Transverse colon (tissue), 3 donors: Measurements from ENCODE around the gene SLC1A7.

Source experiments
- POLR2A ChIP-seq: fragments of 450-650 bp; IDR thresholded peaks from one replicate; pipeline ENCODE4 v1.6.1; 2016; ENCODE audit warnings: antibody characterized with exemption, mild to moderate bottlenecking, moderate library complexity
- TF ChIP-seq, protein P1 (sequence below), 5 experiments: fragments of 200-600 bp in 3 of 5; fragments of 450-650 bp in 2 of 5; sonication (generic) in 3 of 5; IDR thresholded peaks; 1 replicate in 2 of 5; 2 replicates in 3 of 5; pipeline ENCODE4 v1.5.1; 2016 to 2017; ENCODE audit warnings: antibody characterized with exemption in 5 of 5, inconsistent platforms in 3 of 5, mild to moderate bottlenecking in 2 of 5, moderate library complexity in 1 of 5

DNA sequence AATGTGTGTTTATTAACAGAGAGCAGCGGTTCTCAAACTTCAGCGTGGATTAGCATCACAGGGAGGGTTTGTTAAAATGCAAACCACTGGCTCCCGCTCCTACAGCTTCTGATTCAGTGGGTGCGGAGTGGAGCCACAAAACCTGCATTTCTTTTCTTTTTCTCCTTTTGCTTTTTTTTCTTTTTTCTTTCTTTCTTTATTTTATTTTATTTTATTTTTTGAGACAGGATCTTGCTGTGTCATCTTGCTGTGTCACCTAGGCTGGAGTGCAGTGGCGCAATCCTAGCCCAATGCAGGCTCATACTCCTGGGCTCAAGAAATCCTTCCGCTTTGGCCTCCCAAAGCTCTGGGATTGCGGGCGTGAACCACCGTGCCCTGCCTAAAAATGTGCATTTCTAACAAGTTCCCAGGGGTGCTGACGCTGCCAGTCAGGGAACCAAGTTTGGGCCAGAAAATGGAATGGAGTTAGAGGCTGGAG is 20.9 kb upstream of the SLC1A7 start:
- TF ChIP-seq, protein P1, sequence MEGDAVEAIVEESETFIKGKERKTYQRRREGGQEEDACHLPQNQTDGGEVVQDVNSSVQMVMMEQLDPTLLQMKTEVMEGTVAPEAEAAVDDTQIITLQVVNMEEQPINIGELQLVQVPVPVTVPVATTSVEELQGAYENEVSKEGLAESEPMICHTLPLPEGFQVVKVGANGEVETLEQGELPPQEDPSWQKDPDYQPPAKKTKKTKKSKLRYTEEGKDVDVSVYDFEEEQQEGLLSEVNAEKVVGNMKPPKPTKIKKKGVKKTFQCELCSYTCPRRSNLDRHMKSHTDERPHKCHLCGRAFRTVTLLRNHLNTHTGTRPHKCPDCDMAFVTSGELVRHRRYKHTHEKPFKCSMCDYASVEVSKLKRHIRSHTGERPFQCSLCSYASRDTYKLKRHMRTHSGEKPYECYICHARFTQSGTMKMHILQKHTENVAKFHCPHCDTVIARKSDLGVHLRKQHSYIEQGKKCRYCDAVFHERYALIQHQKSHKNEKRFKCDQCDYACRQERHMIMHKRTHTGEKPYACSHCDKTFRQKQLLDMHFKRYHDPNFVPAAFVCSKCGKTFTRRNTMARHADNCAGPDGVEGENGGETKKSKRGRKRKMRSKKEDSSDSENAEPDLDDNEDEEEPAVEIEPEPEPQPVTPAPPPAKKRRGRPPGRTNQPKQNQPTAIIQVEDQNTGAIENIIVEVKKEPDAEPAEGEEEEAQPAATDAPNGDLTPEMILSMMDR (IDR thresholded peaks at IDR 0.05), result no peak
- no peak for TF ChIP-seq POLR2A
